Effector memory CD8-positive, alpha-beta T cell (primary cell): ENCODE results near the gene CBX1.

Experiments
- ATAC-seq: fragments of 150-1000 bp; cut with Tn5 transposase; replicated peaks from 2 replicates; pipeline ENCODE4 v1.10.0; 2021; ENCODE audit warnings: mild to moderate bottlenecking, moderate library complexity
- DNase-seq, 3 experiments: peaks; one replicate each; pipeline ENCODE4 v3.0.0; 2021
- H3K27ac Mint-ChIP-seq, 2 donors: one replicate each; pipeline ENCODE4 v1.8.0; 2022; ENCODE audit warnings: mild to moderate bottlenecking in 2 of 2, mixed read lengths in 2 of 2, moderate library complexity in 2 of 2
- H3K27me3 Mint-ChIP-seq, 2 donors: one replicate each; pipeline ENCODE4 v1.8.0; 2022; ENCODE audit warnings: mixed read lengths in 2 of 2
- H3K36me3 Mint-ChIP-seq: one replicate; pipeline ENCODE4 v1.8.0; 2022; ENCODE audit warnings: mild to moderate bottlenecking, moderate library complexity, mixed read lengths; ENCODE audit not compliant: insufficient read depth
- H3K4me1 Mint-ChIP-seq, 2 donors: one replicate each; pipeline ENCODE4 v1.8.0; 2022; ENCODE audit warnings: low read depth in 2 of 2, mixed read lengths in 2 of 2
- H3K4me3 Mint-ChIP-seq, 2 donors: one replicate each; pipeline ENCODE4 v1.8.0; 2022; ENCODE audit warnings: mild to moderate bottlenecking in 2 of 2, mixed read lengths in 2 of 2, moderate library complexity in 2 of 2
- H3K9me3 Mint-ChIP-seq, 2 donors: one replicate each; pipeline ENCODE4 v1.8.0; 2022; ENCODE audit warnings: mixed read lengths in 2 of 2

Gene CBX1

DNA sequence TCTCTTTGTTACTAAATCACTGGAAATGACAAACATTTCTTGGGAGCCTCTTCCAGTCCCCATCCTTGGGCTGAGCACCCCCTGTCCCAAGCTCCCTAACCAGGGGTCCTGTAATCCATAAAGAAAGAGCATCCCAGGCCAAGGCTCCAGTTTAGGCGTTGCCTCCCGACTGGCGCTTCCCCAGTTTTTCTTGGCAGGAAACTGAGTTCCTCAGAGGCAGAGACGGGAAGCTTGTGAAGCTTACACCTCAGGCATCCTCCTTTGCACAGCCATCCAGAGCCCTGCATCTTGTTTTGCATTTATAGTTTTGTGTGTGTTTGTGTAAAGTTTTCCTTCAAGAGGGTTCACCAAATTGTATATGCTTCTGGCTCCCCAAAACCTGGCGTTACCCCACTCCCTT lies 70.7 kb downstream of the CBX1 start:
- ATAC-seq (no peak), DNase-seq (no peak)
- Mint-ChIP-seq H3K4me1 (peaks cover 7% of the 10 kb centered on the region in 2 donors), H3K36me3 (no peaks in the 10 kb centered on the region), H3K27ac (no peak overlapping the region), H3K4me3 (no peak overlapping the region), H3K9me3 (no peaks in the 10 kb centered on the region), H3K27me3 (peaks cover 34 to 67% of the 10 kb centered on the region in 2 donors)

DNA sequence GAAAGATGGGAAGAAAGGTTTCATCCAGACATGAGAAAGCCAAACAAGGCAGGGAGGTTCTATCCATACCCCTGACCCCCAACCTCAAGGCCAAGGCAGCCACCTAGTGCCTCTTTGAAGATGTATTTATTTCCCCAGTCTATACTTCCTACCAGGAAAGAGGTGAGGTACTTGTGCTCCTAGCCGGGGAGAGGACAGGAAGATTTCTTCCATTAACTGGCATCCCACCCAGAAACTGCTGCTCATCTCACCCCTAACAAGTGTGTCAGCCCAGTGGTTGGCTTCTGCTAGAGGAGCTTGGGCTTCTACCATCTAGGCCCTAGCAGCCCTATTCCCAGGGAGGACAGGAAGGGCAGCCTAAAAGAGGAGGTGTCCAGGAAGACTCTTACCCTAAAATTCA lies 72.5 kb downstream of the CBX1 start:
- Mint-ChIP-seq H3K27ac (no peak overlapping the region), H3K9me3 (no peaks in the 10 kb centered on the region), H3K36me3 (peaks cover 10% of the 10 kb centered on the region), H3K4me3 (no peak overlapping the region), H3K27me3 (peaks cover 34 to 65% of the 10 kb centered on the region in 2 donors), H3K4me1 (peaks cover 20 to 21% of the 10 kb centered on the region in 2 donors)
- ATAC-seq (no peak), DNase-seq (no peak)

DNA sequence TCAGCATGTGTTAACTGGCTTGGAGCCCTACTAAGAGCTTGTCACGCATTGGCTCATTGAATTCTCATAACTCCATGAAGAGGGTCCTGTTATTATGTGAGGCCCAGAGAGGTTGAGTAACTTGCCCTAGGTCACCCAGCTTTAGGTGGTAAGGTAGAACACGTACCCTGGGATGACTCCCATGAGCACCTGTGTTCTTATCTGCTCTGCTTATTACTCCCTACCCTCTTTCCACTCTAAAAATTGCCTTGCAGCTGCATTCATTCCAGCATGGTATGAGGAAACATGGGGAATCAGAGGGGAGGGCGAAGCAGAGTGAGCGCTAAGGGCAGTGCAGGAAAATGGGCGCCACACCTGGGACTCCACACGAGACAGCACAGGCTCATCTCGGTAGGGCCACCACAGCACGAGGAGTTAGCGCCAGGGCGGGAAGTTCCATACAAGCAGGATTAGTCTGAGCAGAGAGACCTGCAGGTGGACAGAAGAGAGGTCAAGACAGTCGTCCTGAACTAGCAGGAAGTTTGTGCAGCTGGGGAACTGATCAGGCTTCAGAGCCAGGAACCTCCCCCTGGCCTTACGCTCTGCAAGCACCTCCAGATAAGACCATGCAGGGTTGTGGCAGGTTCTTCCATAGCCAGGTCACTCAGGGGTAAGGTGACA lies 73.8 kb downstream of the CBX1 start:
- H3K36me3 Mint-ChIP-seq: peaks cover 10% of the 10 kb centered on the region
- DNase-seq (no peak), ATAC-seq (no peak)
- peaks cover 21 to 23% of the 10 kb centered on the region in 2 donors for H3K4me1 Mint-ChIP-seq
- H3K9me3 Mint-ChIP-seq: no peaks in the 10 kb centered on the region
- H3K27ac Mint-ChIP-seq: no peak overlapping the region
- peaks cover 30 to 62% of the 10 kb centered on the region in 2 donors for H3K27me3 Mint-ChIP-seq
- H3K4me3 Mint-ChIP-seq: no peak overlapping the region

DNA sequence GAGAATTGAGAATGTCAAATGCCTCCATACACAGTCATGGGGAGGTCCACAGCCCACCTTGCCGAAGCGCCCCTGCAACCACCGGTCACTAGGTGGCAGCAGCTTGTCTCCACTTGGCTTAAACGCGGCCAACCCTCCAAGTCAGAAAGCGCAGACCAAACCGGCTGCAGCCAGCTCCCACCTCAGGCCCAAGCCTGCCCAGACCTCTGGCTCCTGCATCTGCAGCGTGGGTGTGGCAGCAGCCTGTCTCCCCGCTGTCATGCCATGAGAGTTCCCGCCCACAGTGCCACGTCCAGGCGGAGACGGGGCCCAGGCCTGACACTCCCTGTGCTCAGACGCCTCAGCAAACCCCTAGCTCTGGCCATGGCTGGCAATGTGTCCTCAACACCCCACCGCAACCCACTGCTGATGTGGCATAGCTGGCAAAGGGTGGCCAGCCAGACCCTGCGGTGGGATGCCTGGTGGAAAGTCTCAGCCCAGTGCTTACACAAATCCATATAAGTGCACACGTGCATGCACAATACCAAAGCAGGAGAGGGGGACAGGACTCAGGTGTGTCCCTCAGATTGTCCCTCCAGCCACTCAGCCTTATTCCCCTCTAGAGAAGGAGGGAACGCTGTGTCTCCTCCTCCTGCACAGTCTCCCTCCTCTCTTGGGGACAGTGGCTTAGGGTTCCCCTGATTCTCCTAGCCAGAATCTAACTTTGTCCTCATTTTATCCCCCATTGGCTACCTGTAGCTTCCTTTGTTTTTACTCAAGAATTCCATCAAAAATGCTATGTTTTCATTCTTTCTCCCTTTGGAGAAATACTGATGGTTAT lies 74.6 kb downstream of the CBX1 start:
- H3K27ac Mint-ChIP-seq: no peak overlapping the region
- peak overlapping the region; percentile 19 to 33 for H3K4me3 Mint-ChIP-seq
- H3K27me3 Mint-ChIP-seq: peaks cover 23 to 62% of the 10 kb centered on the region in 2 donors
- DNase-seq: peak; percentile 70 to 74 (median 71)
- no peaks in the 10 kb centered on the region for H3K9me3 Mint-ChIP-seq
- H3K4me1 Mint-ChIP-seq: peaks cover 21 to 23% of the 10 kb centered on the region in 2 donors
- peak; percentile 18 for ATAC-seq
- H3K36me3 Mint-ChIP-seq: peaks cover 10% of the 10 kb centered on the region

DNA sequence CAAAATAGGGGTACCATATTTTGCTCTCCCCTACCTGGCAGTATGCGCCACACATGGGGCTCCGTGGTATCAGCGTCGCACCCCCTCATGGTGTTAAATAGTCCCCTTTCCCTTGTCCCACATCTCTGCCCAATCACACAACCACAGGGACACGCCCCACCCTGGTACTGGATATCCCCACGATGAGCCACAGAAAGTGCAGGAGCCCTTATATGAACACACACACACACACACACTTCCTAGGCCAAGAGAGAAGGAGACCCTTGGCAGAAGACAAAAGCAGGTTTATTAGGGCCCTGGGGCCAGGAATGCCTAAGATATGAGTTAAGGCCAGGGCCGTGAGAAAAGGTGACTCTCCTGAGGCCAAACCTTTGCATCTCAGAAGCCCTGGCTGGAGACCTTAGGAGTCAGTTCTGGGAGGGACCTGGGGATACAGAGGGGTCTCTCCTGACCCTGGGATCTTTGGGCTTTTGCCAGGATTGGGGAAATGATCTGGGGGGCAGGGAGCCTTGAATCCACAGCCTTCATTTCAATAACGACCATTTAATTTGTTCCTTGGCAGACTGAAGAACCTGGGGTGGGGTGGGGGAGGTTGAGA lies 75.3 kb downstream of the CBX1 start:
- H3K27me3 Mint-ChIP-seq: peaks cover 20 to 59% of the 10 kb centered on the region in 2 donors
- DNase-seq: no peak
- H3K4me3 Mint-ChIP-seq: peak overlapping the region; percentile 95
- peaks cover 21 to 23% of the 10 kb centered on the region in 2 donors for H3K4me1 Mint-ChIP-seq
- no peak overlapping the region for H3K27ac Mint-ChIP-seq
- peaks cover 10% of the 10 kb centered on the region for H3K36me3 Mint-ChIP-seq
- H3K9me3 Mint-ChIP-seq: no peaks in the 10 kb centered on the region
- no peak for ATAC-seq

DNA sequence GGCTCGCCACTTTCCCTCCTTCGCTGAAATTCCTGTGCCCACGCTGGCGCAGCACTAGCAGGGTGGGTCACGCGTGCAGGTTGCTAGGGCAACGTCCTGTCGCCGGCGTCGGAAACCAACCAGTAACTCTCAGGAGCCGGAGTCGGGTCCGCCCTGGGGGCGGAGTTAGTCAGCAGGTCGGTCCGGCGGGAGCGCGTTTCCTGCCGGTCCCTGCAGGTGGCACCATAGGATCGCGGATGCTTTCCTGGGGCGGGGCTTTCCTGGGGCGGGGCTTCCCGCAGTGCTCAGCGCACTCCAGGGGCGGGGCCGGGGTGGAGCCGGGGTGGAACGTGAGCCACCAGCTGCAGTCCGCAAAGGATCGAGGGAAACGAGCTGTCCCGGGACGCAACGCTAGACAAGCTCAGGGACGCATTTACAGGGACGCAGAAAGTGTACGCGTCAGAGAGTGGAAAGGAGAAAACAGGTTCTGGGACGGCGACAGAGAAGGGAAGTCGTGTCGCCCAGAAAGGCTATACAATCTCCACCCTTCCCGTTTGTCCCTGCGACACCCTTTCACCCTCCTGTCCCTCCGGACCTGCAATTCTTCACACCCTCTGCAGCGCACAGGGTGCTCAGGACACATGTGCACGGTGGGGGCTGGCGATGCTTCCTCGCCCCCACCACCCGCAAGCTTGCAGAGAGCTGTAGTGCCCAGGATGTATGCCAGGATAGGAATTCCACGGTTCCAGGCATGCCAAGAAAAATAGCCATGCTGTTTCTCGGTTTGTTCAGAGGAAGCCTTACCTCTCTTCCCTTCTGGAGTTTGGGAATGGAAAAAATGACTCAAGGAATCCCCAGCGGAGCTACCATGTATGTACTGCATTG lies 76.0 kb downstream of the CBX1 start:
- peaks cover 15 to 52% of the 10 kb centered on the region in 2 donors for H3K27me3 Mint-ChIP-seq
- peak overlapping the region; percentile 95 for H3K4me3 Mint-ChIP-seq
- ATAC-seq: peak; percentile 90
- H3K4me1 Mint-ChIP-seq: peaks cover 21 to 23% of the 10 kb centered on the region in 2 donors
- DNase-seq: peak; percentile 95 to 97 (median 95)
- H3K36me3 Mint-ChIP-seq: peaks cover 10% of the 10 kb centered on the region
- H3K9me3 Mint-ChIP-seq: no peaks in the 10 kb centered on the region
- peak overlapping the region; percentile 96 to 98 for H3K27ac Mint-ChIP-seq

DNA sequence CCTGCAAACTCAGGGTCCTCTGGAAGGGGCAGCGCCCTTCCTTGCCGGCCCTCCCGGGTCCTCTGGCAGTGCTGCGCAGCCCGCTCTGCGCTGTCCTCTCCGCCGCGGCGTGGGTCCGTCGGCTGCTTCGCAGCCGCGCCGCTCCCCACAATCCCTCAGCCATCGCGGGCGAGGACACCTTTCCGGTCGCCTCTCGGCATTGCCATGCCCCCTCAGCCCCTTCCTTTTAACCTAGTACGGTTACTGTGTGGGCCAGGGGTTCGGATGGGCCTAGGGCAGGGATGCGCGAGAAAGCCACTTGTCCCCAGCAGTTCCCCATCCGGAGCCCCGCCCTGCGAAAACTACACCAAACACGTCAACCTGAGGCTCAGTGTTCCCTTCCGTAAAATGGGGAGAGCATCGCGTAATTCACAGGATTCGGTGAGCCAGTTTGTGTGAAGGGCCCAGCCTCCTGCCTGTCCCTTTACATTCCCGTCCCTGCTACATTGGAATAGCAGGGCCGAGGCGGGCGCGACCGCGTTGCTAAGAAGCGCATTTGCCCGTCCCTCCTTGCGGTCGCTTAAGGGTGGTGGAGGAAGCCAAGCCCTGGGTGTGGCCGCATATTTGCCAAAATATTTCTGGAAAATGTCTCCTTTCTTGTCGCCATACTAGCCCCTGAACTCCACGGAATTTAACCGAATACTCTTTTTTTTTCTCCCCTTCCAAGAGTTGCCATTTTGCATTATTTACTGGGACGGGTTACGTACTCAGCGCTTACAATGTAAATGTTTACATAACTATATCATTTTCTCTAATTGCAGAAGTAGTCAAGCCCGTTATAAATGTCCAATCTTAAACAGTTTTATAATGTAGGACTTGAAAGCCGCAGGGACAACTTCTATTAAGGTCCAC lies 76.9 kb downstream of the CBX1 start:
- Mint-ChIP-seq H3K9me3 (no peaks in the 10 kb centered on the region), H3K27me3 (peaks cover 13 to 47% of the 10 kb centered on the region in 2 donors), H3K4me3 (peak overlapping the region; percentile 95), H3K27ac (peak overlapping the region; percentile 96 to 98), H3K36me3 (peaks cover 13% of the 10 kb centered on the region), H3K4me1 (peaks cover 21 to 23% of the 10 kb centered on the region in 2 donors)
- DNase-seq (peak in 1 of 3 experiments; percentile 24), ATAC-seq (peak; percentile 17)

DNA sequence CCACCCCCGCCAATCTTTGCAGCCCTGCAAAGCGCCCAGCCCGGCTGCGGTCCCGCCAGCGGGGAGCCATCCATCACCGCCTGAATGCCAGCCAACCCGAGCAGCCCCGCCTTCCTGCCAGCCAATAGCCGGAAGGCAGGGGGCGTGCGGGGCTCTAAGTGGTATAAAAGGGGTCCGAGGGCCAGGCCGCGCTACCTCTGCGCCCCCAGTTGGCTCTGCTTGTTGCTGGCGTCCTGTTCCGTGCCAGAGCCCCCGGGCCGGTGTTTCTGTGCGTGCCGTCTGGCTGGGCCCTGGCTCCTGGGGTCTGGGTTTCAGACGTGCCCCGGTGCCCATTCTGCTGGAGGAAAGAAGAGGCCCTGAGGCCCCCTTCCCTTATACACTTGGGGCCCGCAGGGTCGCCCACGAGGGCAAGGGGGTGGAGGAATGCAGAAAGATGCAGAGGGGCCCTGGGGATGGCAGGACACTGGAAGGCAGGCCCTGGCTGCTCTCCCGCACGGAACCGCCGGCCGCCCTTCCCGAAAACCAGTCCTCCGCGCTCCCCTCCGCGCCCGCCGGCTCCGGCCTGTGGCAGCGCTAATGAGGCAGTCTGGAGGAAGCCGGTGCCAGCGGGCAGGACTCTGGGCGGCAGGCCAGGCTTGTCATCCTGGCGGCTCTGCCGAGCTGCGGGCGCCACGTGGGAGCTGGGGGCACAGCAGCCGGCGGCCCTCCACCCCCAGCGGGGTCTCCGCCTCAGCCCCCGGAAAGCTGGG lies 77.7 kb downstream of the CBX1 start:
- H3K36me3 Mint-ChIP-seq: peaks cover 13% of the 10 kb centered on the region
- peaks cover 21 to 23% of the 10 kb centered on the region in 2 donors for H3K4me1 Mint-ChIP-seq
- peak in 2 of 3 experiments; percentile 24 to 25 for DNase-seq
- ATAC-seq: peak; percentile 7
- no peaks in the 10 kb centered on the region for H3K9me3 Mint-ChIP-seq
- H3K27me3 Mint-ChIP-seq: peaks cover 13 to 41% of the 10 kb centered on the region in 2 donors
- H3K27ac Mint-ChIP-seq: peak overlapping the region; percentile 96 to 98
- H3K4me3 Mint-ChIP-seq: peak overlapping the region; percentile 95

DNA sequence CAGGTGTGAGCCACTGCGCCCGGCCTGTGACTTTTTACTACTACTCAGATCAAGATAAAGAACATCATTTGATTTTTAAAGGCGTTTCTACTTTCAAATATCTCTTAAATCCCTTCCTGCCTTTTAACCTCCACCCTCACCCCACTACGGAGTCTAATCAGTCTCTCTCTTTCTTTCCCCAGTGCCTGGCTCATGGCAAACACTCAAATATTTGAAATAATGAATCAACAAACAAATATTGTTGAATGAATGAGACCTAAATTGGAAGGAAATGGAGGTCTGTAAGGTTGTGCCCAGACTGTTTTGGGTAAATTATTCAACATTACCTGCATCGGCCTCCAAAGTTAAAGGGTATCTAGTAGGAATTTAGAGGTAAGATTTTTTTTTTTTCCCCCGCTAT lies 78.4 kb downstream of the CBX1 start:
- Mint-ChIP-seq H3K36me3 (peaks cover 13% of the 10 kb centered on the region), H3K27me3 (peaks cover 13 to 34% of the 10 kb centered on the region in 2 donors), H3K27ac (no peak overlapping the region), H3K9me3 (no peaks in the 10 kb centered on the region), H3K4me1 (peaks cover 21 to 25% of the 10 kb centered on the region in 2 donors), H3K4me3 (peak overlapping the region; percentile 95)
- no peak for DNase-seq
- no peak for ATAC-seq

DNA sequence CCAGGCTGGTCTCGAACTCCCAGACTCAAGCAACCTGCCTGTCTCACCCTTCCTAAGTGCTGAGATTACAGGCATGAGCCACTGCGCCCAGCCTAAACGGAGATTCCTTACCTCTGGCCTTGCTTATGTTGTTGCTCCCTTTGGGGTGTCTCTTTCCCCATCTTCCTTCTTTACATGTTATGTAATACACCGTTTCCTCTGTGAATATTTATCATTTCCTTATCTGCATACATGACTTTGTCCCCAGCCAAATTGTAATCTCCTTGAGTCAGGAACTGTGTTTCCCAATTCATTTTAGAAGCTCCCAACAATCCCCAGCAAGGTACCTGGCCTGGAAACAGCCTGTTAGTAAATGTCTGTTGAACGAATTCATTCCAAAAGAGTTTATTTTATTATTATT lies 79.3 kb downstream of the CBX1 start:
- ATAC-seq (no peak), DNase-seq (no peak)
- Mint-ChIP-seq H3K4me3 (no peak overlapping the region), H3K9me3 (no peaks in the 10 kb centered on the region), H3K4me1 (peaks cover 21 to 30% of the 10 kb centered on the region in 2 donors), H3K36me3 (peaks cover 13% of the 10 kb centered on the region), H3K27ac (no peak overlapping the region), H3K27me3 (peaks cover 13 to 24% of the 10 kb centered on the region in 2 donors)
